ENCODE data around the gene FOLR2.

FOLR2 gene

GRCh38 chr11:72223615-72224563 is 7.3 kb downstream of the FOLR2 start:
- no peak for DNase-seq (ENCODE audit: low spot score)

GRCh38 chr11:72224564-72225410 is 8.2 kb downstream of the FOLR2 start, which contains the start of gene INPPL1:
INPPL1 (plus strand) TSS chr11:72224767; CDS start chr11:72224985, 218 bp downstream.
- H3K4me3 ChIP-seq: peak within 1 kb of the TSS; percentile 77
- H3K27ac ChIP-seq: peak within 1 kb of the TSS; percentile 92 to 95
- no peak for TF ChIP-seq CTCF (IDR thresholded peaks at IDR 0.05)
- no peak for DNase-seq (ENCODE audit: low spot score)

More at GRCh38 chr11:72223615-72224563, 7.3 kb downstream of the FOLR2 start:
- no peak for TF ChIP-seq CTCF (IDR thresholded peaks at IDR 0.05)
- Histone ChIP-seq H3K27ac (peak overlapping the region; percentile 92 to 95), H3K4me3 (peak overlapping the region; percentile 77)

GRCh38 chr11:72225411-72225951 is 8.9 kb downstream of the FOLR2 start:
- peak overlapping the region; percentile 77 for H3K4me3 ChIP-seq
- TF ChIP-seq CTCF (IDR thresholded peaks at IDR 0.05): no peak
- H3K27ac ChIP-seq: peak overlapping the region; percentile 92 to 95
- no peak for DNase-seq (ENCODE audit: low spot score)

GRCh38 chr11:72226701-72227100 is 10.1 kb downstream of the FOLR2 start:
- no peak overlapping the region for H3K27ac ChIP-seq
- peak; percentile 62 for DNase-seq (ENCODE audit: low spot score)
- no peak overlapping the region for H3K4me3 ChIP-seq
- TF ChIP-seq CTCF (IDR thresholded peaks at IDR 0.05): no peak

- Histone ChIP-seq H3K27ac (no peak overlapping the region), H3K4me3 (no peak overlapping the region)
- DNase-seq (ENCODE audit: low spot score): peak; percentile 64
- TF ChIP-seq CTCF (IDR thresholded peaks at IDR 0.05): no peak
These were observed 11.0 kb downstream of the FOLR2 start for GRCh38 chr11:72227316-72228228.

Data from coronary artery (tissue), 2 donors.